Activated gamma-delta T cell (primary cell): Measurements from ENCODE around the gene CBLN1.

Experiments used
- DNase-seq: peaks from one replicate; lab custom pipeline; 2025; lab: John Stamatoyannopoulos, UW
- total RNA-seq, 2 donors: gene quantifications; one replicate each; lab custom pipeline; 2026; lab: John Stamatoyannopoulos, UW

The CBLN1 gene
- 0 reads per million in 2 donors for total RNA-seq

DNA sequence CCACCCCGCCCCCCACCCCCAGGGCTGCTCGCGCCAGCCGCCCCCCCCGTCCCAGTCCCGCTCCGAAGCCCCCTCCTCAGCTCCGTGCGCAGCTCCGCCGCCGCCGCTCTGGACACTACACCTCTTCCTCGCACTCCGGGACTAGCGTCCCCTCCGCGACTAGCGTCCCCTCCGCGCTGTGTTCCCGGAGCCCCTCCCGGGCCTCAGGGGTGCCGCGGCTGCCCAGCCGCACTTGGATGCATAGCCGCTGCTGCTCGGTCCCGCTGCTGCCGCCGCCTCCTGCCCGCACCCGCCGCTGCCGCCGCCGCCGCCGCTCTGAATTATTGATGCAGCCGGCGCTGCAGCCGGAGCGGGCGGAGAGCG is at the start of gene CBLN1:
Gene CBLN1 (minus strand): TSS at position 359 of the 363 bp plus-strand sequence. CDS start 373 bp downstream, outside the sequence.
- no peak for DNase-seq

DNA sequence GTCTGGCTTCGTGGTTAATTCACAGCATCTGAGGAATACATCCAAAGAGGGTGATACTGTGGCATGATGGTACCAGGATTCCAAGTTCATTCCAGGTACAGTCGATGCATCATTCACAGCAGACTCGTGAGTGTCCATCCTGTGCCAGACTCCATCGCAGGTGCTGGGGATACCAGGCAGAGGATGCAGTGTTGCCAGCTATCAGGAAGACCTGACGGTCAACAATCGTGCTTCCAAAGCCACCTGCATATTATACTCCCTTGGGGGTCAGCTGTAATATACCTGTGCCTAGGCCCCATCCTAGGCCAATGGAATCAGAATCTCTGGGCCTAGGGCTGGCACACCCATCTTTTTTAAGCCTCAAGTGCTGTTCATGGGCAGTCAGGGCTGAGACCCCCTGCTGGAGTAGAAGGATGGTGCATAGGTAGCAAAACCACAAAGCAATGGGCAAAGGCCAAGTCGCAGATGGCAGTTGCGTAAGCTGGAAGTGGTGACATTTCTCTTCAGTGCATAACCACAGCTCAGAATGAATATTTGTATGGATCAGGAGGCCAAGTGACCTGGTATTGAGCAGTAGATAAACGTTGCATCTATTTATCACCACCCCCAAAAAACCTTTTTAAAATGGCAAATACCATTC is 49.0 kb upstream of the CBLN1 start:
- no peak for DNase-seq

GRCh38 chr16:49328325-49328724 is 46.7 kb upstream of the CBLN1 start:
- DNase-seq: no peak

DNA sequence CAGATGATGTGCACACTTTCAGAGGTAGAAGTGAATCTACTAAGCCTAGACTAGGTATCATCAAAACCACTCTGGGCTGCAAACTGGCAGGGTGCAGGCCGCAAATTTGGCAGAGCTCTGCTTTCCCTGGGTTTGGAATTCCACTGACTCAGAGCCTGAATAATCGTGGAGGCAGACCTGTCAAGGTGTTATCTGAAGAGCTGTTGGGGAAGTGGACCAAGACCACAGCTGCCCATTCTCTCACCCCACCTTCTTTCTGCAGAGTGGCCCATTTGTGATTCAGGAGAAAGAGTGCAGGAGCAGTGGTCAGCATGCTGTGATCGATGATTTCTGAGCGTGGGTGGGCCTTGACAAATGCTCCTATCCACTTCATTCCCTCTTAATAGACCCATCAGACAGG is 45.8 kb upstream of the CBLN1 start:
- no peak for DNase-seq

- DNase-seq: no peak
These were observed 43.1 kb upstream of the CBLN1 start for GRCh38 chr16:49324703-49325102.

DNA sequence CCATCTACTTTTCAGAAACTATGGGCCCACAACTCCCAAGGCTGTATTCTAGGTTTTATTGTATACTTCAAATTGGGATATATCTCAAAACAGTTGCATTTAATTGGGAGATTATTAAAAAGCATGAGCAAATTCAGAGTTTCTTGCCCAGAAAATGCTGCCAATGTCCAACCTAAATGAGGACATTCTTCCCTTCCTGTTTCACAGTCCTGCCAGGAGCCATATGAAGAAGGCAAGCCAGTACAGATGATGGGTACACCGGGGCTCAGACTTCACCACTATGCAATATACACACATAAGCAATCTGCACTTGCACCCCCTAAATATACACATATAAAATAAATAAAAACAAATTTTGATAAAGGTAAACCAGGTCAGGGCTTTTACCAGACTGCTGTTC is 34.0 kb upstream of the CBLN1 start:
- no peak for DNase-seq

- DNase-seq: no peak
These were observed 30.8 kb upstream of the CBLN1 start for GRCh38 chr16:49312389-49312985.

DNA sequence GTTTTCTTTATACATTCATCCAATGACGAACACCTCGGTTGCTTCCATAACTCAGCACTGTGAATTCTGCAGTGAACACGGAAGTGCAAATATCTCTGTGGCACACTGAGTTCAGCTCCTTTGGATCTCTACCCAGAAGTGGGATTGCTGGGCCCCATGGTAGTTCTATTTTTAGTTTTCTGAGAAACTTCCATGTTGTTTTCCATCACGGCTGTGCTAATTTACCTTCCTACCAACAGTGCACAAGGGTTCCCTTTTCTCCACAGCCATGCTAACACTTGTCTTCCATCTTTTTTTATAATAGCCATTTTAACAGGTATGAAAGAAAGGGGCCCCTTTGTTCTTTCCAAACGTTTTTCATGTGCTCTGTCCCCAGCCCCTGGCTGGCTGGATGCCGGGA is 30.2 kb upstream of the CBLN1 start:
- no peak for DNase-seq

- no peak for DNase-seq
These were observed 25.5 kb upstream of the CBLN1 start for GRCh38 chr16:49307176-49307575.

- DNase-seq: no peak
These were observed 23.8 kb upstream of the CBLN1 start for GRCh38 chr16:49305406-49305805.

GRCh38 chr16:49292413-49292812 is 10.8 kb upstream of the CBLN1 start:
- DNase-seq: no peak

DNA sequence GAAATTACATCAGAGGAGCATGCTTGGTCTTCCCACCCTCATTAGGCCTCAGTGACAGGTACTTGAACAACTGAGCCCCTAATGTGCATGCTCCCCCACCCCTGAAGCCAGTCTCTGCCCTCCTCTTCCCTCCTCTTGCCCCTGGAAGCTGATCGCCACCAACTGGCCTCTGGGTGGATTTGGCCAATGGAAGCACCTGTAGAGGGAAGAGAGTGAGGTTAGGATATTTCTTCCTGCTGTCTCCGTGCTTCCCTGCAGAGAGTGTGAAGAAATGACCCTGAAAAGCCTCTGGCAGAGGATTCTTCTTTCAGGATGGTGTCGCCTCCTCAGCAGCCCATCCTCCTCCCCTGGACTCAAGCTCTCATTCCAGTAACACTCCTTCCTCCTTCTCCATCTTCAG is 5.9 kb upstream of the CBLN1 start:
- DNase-seq: no peak

DNA sequence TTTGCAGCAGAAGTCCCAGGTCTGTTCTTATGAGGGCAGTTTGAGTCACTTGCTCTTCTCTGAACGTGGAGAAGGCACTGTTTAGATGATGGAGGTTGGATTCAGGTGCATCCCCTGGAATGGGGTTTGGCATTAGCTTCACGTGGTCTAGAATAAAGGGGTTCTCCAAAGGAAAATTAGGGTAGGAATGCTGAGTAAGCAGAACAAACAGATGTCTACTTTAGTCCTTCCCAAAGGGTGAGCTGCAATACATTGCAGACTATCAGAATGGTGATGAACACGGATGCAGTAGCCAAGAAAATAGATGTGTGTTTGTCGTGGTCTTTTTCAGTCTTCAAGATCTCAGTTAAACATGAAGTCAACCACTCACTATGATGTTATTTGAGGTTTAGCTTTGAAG is 3.3 kb upstream of the CBLN1 start:
- DNase-seq: no peak

DNA sequence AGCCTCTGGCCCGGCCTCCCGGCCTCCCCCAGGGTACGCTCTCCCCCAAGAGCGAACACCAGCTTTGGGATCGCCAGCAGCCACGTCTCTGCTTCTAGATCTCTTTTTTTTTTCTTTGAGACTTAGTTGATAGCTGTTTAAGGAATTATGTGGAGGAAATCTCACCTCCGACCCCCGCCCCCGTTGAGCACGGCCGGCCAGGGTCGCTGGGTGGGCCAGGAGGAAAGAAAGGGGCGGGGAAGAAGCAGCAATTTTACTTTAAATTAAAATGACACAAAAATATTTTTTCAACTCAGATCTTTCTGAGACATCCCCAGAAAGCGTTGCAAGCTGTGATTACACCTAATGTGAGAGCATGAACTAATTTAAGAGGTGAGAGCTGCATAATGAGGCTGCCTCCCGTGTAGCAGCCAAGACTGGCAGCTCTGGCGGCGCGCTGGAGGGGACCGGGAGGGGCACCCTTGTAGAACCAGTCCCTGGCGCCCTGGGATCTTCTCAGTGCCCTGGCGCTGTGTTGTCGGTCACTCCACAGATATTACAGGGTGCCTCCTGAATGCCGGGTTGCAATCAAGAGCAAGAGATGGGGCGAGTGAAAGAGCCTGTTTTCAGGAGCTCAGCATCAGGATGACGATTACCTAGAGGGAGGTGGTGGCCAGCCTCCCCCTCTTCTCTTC is 1.9 kb upstream of the CBLN1 start:
- no peak for DNase-seq

GRCh38 chr16:49282690-49283375 is 1.2 kb upstream of the CBLN1 start:
- no peak for DNase-seq

DNA sequence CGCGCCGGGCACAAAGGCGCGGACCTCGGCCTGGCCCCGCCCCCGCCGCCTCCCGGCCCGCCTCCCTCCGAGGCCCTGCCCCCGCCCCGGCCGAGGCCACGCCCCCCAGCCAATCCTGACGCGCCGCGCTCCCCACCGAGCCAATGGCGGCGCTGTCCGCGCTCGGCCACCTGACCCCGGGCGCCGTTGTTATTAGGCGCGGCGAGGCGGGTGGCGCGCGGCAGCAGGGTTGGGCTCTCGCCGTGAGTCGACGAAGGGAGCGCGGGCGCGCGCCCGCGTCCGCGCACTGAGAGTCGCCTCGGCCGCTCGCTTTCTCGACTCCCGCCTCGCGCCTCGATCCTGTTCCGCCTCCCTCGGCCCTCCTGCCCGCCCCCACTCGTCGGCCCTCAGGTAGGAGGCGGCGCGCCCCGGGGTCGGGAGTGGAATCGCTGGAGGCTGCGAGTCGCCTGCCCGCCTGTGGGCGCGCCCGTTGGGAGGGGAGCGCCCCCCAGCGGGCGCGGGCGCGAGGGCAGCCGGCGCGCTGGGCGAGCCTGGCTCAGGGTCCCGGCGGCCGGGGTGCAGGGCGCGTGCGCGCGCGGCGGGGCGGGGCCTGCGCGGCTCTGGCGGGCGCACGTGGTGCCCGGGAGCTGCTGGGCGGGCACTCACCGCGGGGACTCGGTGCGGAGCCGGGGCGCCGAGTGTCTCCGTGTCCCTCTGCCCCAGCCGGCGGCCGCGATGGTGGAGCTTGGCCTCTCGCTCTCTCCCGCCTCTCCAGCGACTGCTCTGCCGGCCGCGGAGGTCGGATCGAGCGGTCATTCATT is 405 bp upstream of the CBLN1 start:
- DNase-seq: no peak

DNA sequence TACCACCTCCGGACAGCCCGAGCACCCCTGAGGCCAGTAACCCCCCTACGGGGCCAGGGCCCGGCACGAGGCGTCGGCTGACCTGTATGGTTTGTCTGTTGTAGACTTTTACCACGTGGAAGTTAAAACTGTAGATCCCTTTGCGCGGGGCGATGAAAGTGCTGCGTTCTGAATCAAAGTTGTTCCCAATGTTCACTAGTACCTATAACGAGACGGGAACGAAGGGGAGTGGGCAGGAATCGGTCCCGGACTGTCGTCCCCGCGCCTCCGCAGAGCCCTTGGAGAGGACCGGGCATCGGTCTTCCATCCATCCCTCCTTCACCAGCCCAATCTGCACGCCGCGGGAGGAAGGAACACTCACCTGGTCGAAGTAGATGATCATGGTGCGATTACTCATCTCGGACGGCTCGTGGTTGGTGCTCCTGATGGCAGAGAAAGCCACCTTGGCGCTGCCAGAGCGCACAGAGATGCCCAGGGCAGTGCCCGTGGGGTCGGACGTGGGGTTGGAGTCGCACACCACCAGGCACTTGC is 732 bp downstream of the CBLN1 start:
- DNase-seq: no peak

GRCh38 chr16:49280105-49280741 is 1.4 kb downstream of the CBLN1 start:
- DNase-seq: no peak

DNA sequence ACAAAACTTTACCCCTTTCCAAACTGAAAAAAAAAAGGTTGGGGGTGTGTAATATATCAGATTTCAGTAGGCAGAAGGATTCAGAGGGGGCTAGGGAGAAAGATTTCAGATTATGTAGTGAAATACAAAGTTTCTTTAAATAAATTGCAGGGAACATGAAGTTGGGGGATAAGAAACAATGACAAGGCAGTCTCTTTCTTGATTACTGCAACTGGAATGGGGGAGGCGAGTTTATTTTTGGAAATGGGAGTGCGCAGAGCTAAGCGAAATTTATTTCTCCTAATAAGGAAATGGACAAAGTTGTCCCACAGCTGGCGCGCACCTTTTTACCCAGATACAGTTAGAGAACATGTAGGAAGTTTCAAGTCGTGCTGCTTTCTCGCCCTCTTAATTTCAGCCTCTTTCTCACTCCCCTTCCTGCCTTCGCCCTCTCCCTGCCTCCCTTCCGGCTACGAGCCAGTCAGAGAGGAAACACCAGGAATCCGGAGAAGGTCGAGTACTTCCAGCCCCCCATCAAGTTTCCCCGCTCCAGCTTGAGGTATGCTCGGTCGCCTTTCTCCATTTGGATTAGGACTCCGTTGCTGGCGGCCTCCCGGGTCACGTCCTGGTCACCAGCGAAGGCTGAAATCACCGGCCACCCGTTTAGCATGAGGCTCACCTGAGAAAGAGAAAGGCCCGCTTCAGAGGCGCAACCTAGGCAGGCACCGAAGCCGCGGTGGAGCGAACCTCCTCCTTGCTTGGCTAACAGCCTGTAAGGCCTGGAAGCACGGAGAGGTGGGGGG is 2.5 kb downstream of the CBLN1 start:
- no peak for DNase-seq

DNA sequence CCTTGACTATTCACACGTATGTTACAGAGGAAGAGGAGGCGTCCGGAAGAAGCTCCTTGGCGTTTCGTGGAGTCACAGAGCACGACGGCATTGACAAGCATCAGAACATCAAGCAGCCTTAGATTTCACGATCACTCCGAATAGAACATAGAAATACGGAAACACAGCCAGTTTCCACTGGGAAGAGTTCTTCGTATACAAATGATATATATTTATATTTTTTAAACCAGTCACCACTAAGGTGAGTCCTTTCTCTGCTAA is 3.1 kb downstream of the CBLN1 start:
- DNase-seq: no peak
